PC-9 (cell line): Measurements from ENCODE around the gene WASHC1.
"Not testable (repeated sequence)": the region's sequence is repeated elsewhere in the genome, so short reads cannot be mapped to it uniquely, and the experiment has no call there.

ENCODE experiments used
- CTCF ChIP-seq: fragments of 200-600 bp; sonication (generic); conservative IDR thresholded peaks from 2 replicates; pipeline ENCODE4 v1.6.1; 2017; ENCODE audit warnings: mixed run types, antibody characterized with exemption, mild to moderate bottlenecking, moderate library complexity
- EZH2 ChIP-seq: fragments of 200-600 bp; sonication (generic); IDR thresholded peaks from 2 replicates; pipeline ENCODE4 v1.8.0; 2017; ENCODE audit warnings: antibody characterized with exemption, low read depth

DNA sequence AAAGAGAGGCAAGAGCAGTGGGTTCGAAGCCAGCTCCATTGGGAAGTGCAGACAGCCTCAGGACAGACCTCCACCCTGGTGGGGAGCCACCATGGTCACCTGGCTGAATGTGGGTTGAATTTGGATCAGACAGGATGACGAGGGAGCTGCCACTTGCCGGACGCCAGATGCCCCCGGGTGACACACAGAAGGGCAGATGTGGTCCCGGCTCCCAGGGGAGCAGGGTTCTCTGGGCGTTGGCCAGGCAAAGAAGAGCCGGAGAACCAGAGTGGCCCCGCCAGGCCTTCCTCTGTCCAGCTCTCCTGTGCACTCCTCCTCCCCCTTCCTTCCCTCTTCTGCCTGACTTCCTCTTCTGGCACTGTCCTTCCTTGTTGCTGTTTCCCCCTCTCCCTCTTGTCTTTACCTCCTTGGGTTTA is 12.0 kb upstream of the WASHC1 start:
- not testable (repeated sequence) for TF ChIP-seq CTCF, EZH2
